DOHH2 (cell line): ENCODE measurements around the gene CHRND.

Experiments used
- H3F3A ChIP-seq: fragments of 200-600 bp; sonication (generic), shearing (Covaris generic); 2 replicates; pipeline ENCODE4 v1.6.0; 2016; ENCODE audit warnings: antibody characterized with exemption, mild to moderate bottlenecking; ENCODE audit not compliant: control insufficient read depth, insufficient read depth
- H3K27ac ChIP-seq: fragments of 200-600 bp; sonication (generic); 2 replicates; pipeline ENCODE4 v1.5.1; 2014; ENCODE audit warnings: low read depth, mild to moderate bottlenecking, low read length, moderate library complexity
- H3K27me3 ChIP-seq: fragments of 200-600 bp; sonication (generic); 2 replicates; pipeline ENCODE4 v1.6.1; 2014; ENCODE audit warnings: mild to moderate bottlenecking, low read length, mixed read lengths; ENCODE audit not compliant: control insufficient read depth
- H3K36me3 ChIP-seq: fragments of 200-600 bp; sonication (generic); 2 replicates; pipeline ENCODE4 v1.6.1; 2014; ENCODE audit warnings: mild to moderate bottlenecking, low read length, moderate library complexity, mixed read lengths; ENCODE audit not compliant: control insufficient read depth
- H3K4me1 ChIP-seq: fragments of 200-600 bp; sonication (generic); 2 replicates; pipeline ENCODE4 v1.6.1; 2014; ENCODE audit warnings: mild to moderate bottlenecking, low read length, mixed read lengths; ENCODE audit not compliant: control insufficient read depth
- H3K4me2 ChIP-seq: fragments of 200-600 bp; sonication (generic); 2 replicates; pipeline ENCODE4 v1.6.0; 2014; ENCODE audit warnings: mild to moderate bottlenecking, low read length, moderate library complexity
- H3K4me3 ChIP-seq: fragments of 200-600 bp; sonication (generic); 2 replicates; pipeline ENCODE4 v1.5.1; 2014; ENCODE audit warnings: mild to moderate bottlenecking, low read length, mixed read lengths
- H3K79me2 ChIP-seq: fragments of 200-600 bp; sonication (generic); 2 replicates; pipeline ENCODE4 v1.6.1; 2014; ENCODE audit warnings: mild to moderate bottlenecking, low read length, mixed read lengths; ENCODE audit not compliant: control insufficient read depth
- H3K9me2 ChIP-seq: fragments of 200-600 bp; sonication (generic); replicated peaks from 2 replicates; pipeline ENCODE4 v1.6.1; 2014; ENCODE audit warnings: mild to moderate bottlenecking, low read length, mixed read lengths; ENCODE audit not compliant: control insufficient read depth
- H3K9me3 ChIP-seq: fragments of 200-600 bp; sonication (generic); 2 replicates; pipeline ENCODE4 v1.6.1; 2014; ENCODE audit warnings: antibody characterized with exemption, low read length, mixed read lengths; ENCODE audit not compliant: control insufficient read depth, insufficient read depth
- H4K20me1 ChIP-seq: fragments of 200-600 bp; sonication (generic); 2 replicates; pipeline ENCODE4 v1.6.0; 2014; ENCODE audit warnings: low read depth, mild to moderate bottlenecking, antibody characterized with exemption, low read length, moderate library complexity; ENCODE audit not compliant: control insufficient read depth, insufficient read depth
- EZH2phosphoT487 ChIP-seq: fragments of 200-600 bp; sonication (generic); IDR thresholded peaks from 2 replicates; pipeline ENCODE4 v1.6.1; 2017; ENCODE audit warnings: borderline replicate concordance, mild to moderate bottlenecking, antibody characterized with exemption, low read length, moderate library complexity, mixed read lengths
- TF ChIP-seq, protein P1 (sequence below): fragments of 200-600 bp; sonication (generic); IDR thresholded peaks from one replicate; pipeline ENCODE4 v1.5.1; 2014; ENCODE audit warnings: antibody characterized with exemption, mild to moderate bottlenecking, low read depth, low read length; ENCODE audit not compliant: poor library complexity, severe bottlenecking

Gene CHRND

DNA sequence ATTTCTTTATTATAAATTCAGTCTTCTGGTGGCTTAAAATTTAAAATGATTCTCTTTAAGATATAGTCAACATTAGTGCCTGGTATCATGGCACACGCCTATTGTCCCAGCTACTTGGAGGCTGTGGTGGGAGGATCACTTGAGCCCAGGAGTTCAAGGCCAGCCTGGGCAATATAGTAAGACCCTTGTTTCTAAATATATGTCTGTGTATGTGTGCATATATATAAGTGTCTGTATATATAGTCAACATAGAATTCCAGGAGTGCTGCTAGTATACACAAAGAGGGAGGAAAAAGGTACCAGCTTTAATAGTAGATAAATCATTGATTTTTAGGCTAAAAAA is 49.4 kb downstream of the CHRND start:
- H3K79me2 ChIP-seq, result no peaks in the 10 kb centered on the region
- no peak overlapping the region for H3K4me3 ChIP-seq
- H3K4me1 ChIP-seq, result peaks cover 4% of the 10 kb centered on the region; the same call in 1 of the 2 replicates
- H3K27ac ChIP-seq, result no peak overlapping the region
- no peaks in the 10 kb centered on the region for H4K20me1 ChIP-seq
- no peak overlapping the region for H3K4me2 ChIP-seq
- no peak for TF ChIP-seq EZH2phosphoT487
- TF ChIP-seq, protein P1, sequence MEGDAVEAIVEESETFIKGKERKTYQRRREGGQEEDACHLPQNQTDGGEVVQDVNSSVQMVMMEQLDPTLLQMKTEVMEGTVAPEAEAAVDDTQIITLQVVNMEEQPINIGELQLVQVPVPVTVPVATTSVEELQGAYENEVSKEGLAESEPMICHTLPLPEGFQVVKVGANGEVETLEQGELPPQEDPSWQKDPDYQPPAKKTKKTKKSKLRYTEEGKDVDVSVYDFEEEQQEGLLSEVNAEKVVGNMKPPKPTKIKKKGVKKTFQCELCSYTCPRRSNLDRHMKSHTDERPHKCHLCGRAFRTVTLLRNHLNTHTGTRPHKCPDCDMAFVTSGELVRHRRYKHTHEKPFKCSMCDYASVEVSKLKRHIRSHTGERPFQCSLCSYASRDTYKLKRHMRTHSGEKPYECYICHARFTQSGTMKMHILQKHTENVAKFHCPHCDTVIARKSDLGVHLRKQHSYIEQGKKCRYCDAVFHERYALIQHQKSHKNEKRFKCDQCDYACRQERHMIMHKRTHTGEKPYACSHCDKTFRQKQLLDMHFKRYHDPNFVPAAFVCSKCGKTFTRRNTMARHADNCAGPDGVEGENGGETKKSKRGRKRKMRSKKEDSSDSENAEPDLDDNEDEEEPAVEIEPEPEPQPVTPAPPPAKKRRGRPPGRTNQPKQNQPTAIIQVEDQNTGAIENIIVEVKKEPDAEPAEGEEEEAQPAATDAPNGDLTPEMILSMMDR, result no peak
- no peaks in the 10 kb centered on the region for H3K9me3 ChIP-seq
- no peaks in the 10 kb centered on the region for H3K9me2 ChIP-seq
- H3K27me3 ChIP-seq, result no peaks in the 10 kb centered on the region
- peaks cover 3% of the 10 kb centered on the region for H3K36me3 ChIP-seq
- no peaks in the 10 kb centered on the region for H3F3A ChIP-seq

DNA sequence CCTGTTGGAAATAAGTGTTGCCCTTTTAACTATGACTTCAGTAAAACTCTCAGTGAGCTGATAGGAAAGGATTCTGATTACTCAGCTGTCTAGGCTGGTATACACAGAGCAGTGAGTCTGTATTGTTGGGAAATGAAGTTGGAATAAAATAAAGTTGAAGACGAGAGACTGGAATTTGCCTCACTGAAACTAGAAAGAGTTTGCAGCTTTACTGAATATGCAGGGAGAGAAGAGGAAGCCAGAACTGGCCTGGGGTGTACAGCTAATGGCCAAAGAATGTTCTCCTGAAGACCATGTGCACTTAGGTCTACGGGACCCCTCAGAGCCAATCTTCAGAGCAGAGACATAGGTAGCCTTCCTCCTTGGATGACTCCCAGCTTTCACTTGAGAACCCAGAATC is 51.0 kb downstream of the CHRND start:
- no peak for TF ChIP-seq EZH2phosphoT487
- TF ChIP-seq, protein P1, result no peak
- no peak overlapping the region for H3K27ac ChIP-seq
- no peaks in the 10 kb centered on the region for H3F3A ChIP-seq
- no peaks in the 10 kb centered on the region; the same call in 1 of the 2 replicates for H3K36me3 ChIP-seq
- H4K20me1 ChIP-seq, result no peaks in the 10 kb centered on the region
- no peaks in the 10 kb centered on the region for H3K27me3 ChIP-seq
- H3K9me3 ChIP-seq, result no peaks in the 10 kb centered on the region
- no peak overlapping the region for H3K4me3 ChIP-seq
- no peaks in the 10 kb centered on the region for H3K9me2 ChIP-seq
- peaks cover 13% of the 10 kb centered on the region for H3K4me1 ChIP-seq
- H3K79me2 ChIP-seq, result no peaks in the 10 kb centered on the region
- no peak overlapping the region for H3K4me2 ChIP-seq

GRCh38 chr2:232577841-232578240 is 51.9 kb downstream of the CHRND start:
- H4K20me1 ChIP-seq, result no peaks in the 10 kb centered on the region
- H3K4me1 ChIP-seq, result peaks cover 14% of the 10 kb centered on the region
- TF ChIP-seq, protein P1, result no peak
- TF ChIP-seq EZH2phosphoT487, result no peak
- H3K79me2 ChIP-seq, result no peaks in the 10 kb centered on the region
- no peaks in the 10 kb centered on the region for H3F3A ChIP-seq
- no peaks in the 10 kb centered on the region; the same call in 1 of the 2 replicates for H3K36me3 ChIP-seq
- H3K9me2 ChIP-seq, result no peaks in the 10 kb centered on the region
- H3K27ac ChIP-seq, result no peak overlapping the region
- no peaks in the 10 kb centered on the region for H3K27me3 ChIP-seq
- H3K9me3 ChIP-seq, result no peaks in the 10 kb centered on the region
- H3K4me3 ChIP-seq, result no peak overlapping the region
- H3K4me2 ChIP-seq, result no peak overlapping the region

DNA sequence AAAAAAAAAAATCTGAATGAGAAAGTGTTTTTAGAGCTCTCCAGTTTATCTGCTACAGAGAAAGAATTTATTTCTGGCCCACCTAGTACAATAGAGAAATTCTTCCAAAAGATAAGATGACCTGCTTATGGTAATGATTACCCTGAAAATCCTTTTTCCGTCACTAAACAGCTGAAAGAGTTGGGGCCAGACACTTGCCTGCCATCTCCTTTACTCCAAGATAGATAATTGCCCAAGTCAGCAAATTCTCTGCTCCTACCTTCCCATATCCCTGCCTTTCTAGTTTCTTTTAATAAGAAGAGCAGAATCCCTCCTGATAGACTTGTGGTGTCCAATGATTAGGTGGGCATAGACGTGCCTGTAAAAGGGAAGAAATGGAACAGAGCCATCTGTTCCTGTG is 52.7 kb downstream of the CHRND start:
- Histone ChIP-seq H3K9me3 (no peaks in the 10 kb centered on the region), H3K79me2 (no peaks in the 10 kb centered on the region), H3K4me3 (no peak overlapping the region), H3K36me3 (no peaks in the 10 kb centered on the region; the same call in 1 of the 2 replicates), H3K9me2 (no peaks in the 10 kb centered on the region), H3F3A (no peaks in the 10 kb centered on the region), H3K27ac (no peak overlapping the region), H3K4me2 (no peak overlapping the region), H4K20me1 (no peaks in the 10 kb centered on the region), H3K27me3 (no peaks in the 10 kb centered on the region), H3K4me1 (peaks cover 14% of the 10 kb centered on the region)
- TF ChIP-seq, protein P1, result no peak
- no peak for TF ChIP-seq EZH2phosphoT487
